NCI-H2227 (cell line): ENCODE results near the gene CEPT1.
"Not testable (repeated sequence)": the region's sequence is repeated elsewhere in the genome, so short reads cannot be mapped to it uniquely, and the experiment has no call there.

Source experiments
- DNase-seq: peaks from one replicate; lab custom pipeline; 2025; ENCODE audit not compliant: unreplicated experiment; lab: John Stamatoyannopoulos, UW

The CEPT1 gene

GRCh38 chr1:111208921-111209320 lies 68.9 kb downstream of the CEPT1 start:
- DNase-seq = no peak

- no peak for DNase-seq
Observed at GRCh38 chr1:111209622-111210021, 69.6 kb downstream of the CEPT1 start.

DNA sequence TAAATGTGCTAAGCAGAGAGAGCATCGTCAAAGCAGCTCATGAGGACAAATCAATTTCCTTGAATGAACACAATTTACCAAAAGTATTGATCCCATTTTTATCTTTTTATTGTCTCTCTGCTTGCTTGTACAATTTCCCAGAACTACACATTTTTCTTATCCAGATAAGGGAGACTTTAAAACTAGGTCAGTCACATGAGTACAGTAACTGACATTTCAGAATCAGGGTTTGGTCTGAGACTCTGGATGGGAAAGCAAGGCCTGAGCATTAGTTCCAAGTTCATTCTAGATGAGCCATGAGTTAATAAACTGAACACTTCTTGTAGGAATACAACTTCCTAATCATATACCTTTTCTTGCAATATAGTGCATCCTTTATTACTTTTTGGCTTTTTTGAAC lies 71.9 kb downstream of the CEPT1 start:
- DNase-seq = no peak

DNA sequence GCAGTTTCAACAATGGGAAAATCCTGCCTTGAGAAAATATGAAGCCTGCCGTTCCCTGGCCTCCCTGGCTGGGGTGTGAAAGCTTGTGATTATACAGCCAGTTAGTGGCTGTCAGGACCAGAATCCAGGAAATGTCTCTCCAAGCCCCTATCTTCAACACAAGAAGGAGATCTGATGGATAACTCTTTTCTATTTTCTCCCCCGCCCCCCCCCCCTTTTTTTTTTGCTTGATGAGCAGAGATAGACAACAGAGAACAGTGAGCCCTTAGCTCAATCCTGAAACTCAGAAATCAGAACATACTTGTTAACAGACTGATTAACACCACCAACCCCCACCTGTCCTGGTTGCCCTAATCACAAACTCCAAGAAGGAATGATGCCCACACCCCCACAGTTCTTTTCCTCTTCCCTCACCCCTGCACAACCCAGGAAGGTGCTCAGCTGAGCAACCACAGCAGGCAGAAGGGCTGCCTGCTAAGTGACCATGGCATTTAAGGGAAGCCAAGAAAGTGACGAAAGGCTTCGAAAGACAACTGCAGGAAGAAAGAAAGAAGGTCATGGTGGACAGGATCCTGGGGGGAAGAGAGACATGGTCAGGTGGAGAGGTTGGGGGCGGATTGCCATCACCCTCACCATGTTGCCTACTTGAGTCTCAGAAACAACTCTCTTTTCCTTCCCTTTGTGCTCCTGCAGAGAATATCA lies 72.8 kb downstream of the CEPT1 start:
- no peak for DNase-seq

DNA sequence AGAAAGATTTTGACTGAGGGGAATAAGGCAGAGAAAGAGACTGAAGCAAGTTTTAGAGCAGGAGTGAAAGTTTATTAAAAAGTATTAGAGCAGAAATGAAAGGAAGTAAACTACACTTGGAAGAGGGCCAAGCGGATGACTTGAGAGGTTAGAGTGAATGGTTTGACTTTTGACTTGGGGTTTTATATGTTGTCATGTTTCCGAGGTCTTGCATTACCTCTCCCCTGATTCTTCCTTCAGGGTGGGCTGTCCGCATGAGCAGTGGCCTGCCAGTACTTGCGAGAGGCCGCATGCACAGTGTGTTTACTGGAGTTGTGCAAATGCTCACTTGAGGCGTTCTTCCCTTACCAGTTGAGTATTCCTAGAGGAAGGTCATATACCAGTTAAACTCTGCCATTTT lies 73.4 kb downstream of the CEPT1 start:
- DNase-seq = no peak

DNA sequence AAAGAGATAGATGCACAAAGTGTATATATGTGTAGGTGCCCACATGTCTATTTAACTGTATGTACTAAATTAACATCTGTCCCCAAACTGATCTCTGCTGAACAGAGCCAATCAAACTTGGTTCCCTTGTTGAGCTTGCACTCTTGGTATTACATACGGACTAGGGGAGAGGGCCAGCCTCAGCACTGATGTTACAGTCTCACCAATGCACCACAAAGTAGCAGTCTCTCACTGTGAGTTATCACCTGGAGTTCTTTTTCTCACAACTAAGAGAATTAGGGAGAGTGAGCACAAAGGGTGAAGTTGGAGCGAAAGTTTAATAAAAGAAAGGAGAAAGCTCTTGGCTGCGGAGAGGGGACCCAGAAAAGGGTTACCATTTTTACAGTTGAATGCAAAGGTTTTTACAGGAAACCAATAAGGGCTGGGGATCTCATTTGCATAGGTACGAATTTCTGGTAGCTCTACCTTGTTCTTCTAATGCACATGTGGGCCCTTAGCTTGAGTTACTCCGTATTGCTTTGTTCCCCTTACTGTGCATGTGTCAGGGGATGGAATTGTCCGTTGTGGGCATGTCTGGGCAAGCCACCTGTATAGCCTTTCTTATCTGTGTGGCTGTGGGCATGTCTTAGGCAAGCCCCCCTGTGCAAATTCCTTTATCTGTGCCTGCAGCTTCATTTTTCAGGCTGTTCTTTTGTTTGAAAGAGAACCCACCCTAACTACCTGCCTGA lies 74.2 kb downstream of the CEPT1 start:
- DNase-seq = no peak

DNA sequence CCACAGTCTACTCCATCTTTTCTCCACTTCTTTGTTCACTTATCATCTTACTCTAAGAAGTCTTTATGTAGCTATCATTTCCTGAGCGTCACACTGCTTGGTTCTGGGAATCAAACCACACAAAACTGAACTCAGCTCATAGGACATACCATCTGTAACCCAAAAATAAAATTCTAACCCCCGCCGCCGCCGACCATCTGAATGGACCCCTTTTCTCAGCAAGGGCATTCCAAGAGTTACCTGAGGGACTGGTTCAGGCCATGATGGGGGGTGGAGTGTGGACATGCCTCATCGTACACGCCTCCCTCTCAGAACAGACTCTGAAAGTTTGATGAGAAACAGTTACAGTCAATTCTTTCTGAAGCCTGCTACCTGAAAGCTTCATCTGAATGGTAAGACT lies 74.9 kb downstream of the CEPT1 start:
- DNase-seq = no peak

GRCh38 chr1:111215285-111215684 lies 75.3 kb downstream of the CEPT1 start:
- not testable (repeated sequence) for DNase-seq

GRCh38 chr1:111216751-111217150 lies 76.7 kb downstream of the CEPT1 start:
- no peak for DNase-seq

GRCh38 chr1:111217183-111217910 lies 77.3 kb downstream of the CEPT1 start:
- DNase-seq = no peak

GRCh38 chr1:111218701-111219556 lies 78.9 kb downstream of the CEPT1 start:
- no peak for DNase-seq

DNA sequence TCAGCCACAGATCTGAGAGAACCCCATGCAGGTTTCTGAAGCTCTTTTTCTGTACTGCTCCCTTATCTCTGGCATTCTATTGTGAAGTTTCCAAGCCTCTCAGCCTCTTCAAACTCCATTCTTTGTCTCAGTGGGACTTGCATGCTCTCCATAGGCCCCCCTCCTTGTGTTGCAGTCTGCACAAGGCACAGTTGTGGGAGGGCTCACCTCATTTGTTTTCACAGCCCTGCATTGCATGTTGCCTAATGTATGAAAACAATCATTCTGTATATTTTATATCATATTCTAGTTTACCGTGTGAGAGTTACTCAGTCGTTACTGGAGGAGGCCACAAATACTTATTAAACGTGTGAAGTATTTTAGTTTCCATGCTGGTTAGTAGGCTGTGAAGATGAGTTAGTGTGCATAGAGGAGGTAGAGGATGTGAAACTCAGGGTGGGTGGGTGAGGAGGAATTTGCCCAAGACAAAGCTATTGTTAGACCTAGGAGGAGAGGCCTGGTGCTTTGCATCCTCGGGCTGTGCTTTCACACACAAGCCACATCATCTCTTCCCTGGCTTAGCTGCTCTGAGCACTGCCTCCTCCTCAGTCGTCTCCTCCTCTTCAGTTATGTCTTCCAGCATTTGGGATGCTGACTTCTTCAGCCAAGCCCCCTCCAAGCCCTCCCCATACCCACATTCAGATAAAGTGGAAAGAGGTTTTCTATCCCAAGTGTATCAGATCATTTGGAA lies 79.7 kb downstream of the CEPT1 start:
- DNase-seq = no peak

DNA sequence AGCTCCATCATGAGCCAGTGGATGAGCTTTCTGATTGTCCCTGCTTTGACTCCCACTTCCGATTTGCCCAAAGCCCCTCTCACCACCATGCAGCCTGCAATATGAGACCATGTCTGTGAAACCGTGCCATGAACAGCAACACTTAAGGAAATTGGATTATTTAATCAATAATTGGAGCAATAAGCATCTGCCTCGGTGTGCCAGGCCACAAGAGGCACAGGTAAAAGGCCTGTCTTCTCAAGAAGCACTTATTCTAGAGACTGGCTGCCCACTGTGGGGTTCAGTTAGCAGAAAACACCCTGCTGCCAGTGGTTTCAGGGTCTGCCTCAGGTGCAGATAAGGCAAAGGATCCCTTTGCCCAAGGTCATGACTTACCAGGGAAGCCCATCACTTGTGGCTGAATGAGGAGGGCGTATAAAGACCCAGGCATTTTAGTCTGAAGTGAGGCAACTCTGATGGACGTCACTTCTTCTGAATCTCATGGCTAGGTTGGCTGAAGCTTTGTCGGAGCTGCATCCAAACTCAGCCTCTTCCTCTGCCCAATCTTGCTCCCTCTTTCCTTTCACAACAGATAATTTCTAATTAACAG lies 80.4 kb downstream of the CEPT1 start:
- DNase-seq = no peak

- DNase-seq = no peak
Observed at GRCh38 chr1:111221276-111221632, 81.2 kb downstream of the CEPT1 start.

GRCh38 chr1:111221633-111222291 lies 81.7 kb downstream of the CEPT1 start:
- no peak for DNase-seq

GRCh38 chr1:111222308-111223125 lies 82.5 kb downstream of the CEPT1 start:
- peak; percentile 69 for DNase-seq

- no peak for DNase-seq
Observed at GRCh38 chr1:111223126-111223685, 83.2 kb downstream of the CEPT1 start.

- DNase-seq = no peak
Observed at GRCh38 chr1:111225091-111225490, 85.1 kb downstream of the CEPT1 start.
